Articular chondrocyte of knee joint (primary cell): ENCODE data around the gene PSMB7. TPM values are rescaled to one million over a fixed set of nuclear protein-coding genes. Genes with fewer than 3 reads are reported as not detected.

Source experiments
- total RNA-seq: library from RNA; depleted of rRNA; stranded (reverse); fragments of >200 nt; gene quantifications from 2 replicates; pipeline ENCODE4 v1.2.3, GENCODE V29; 2012

PSMB7 gene
- 180 and 203 TPM in 2 replicates for total RNA-seq

DNA sequence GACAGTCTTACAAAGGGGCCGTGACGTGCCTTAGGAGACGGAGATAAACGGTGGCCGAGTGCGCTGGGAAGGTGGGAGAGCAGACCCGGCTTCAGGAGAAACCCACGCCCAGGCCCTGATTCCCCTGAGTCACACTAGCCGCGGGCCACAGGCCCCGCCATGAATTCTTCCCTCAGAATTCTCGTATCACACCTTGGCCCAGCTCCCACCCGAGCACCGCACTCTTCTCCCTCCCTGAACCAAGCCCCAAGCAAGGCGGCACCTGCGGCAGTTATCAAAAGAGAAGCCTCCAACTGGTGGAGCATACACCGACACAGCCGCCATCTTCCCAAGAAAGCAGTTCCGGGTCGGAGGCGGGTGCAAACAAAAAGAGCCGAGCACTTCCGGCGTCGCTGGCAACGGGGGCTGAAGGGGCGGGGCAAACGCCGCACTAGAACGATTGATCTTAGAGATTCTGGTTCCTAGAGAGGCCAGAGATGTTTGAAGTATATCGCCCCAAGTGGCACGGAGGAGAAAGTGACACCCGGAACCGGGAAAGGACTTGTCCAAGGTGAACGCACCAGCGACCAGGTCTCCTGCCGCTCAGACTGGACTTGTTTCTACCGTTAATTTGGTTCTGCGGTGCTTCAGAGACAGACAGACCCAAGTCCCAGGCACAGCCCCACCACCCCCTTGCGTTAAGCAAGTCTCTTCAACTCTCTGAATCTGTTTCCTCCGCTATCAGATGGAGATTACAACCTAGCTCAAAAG is at the start of gene PSMB7:
Gene PSMB7, minus strand, starts transcription at position 341 of the 750 bp plus-strand sequence. Its CDS starts 17 bp downstream, at position 324.

DNA sequence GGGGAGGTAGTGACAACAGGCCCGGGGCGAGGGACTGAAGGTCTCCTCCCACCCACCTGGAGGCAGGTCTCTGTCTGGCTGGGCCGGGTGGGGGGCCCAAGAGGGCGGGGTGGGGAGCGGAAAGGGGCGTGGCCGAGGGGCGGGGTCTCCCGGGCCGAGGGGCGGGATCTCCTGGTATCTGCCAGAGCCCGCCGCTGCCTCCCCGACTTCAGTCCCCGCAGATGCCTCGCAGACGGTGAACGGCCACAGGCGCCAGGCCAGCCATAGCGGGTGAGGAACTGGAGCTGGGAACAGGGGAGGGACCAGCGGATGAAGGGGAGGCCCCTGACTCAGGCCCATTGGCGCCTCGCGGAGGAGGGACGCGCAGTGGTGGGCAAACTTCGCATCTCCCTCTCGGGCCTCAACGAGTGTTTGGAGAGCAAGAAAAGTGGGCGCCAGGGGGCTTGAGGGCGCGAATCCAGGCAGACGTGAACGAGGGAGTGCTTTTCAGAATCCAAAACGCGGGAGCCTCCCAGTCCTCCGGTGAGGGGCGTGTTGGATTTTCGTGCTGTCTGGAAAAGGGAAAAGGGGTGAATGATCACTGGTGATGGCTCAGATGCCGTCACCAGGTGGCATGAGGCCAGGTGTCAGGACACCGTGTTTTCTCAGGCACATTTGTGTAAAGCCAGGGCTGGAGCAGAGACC is 35.1 kb upstream of the PSMB7 start, which contains the start of gene ADGRD2:
Gene ADGRD2, plus strand, starts transcription at position 211 of the 684 bp plus-strand sequence. CDS start 1,216 bp downstream, outside the sequence.

Other genes with a start within 250 kb of the PSMB7 start
- 50.0 and 52.7 TPM in 2 replicates for gene NEK6, start 157.5 kb downstream of the PSMB7 start, total RNA-seq
- not detected in 2 replicates for gene ADGRD2, start 35.0 kb upstream of the PSMB7 start, total RNA-seq
- not detected in 2 replicates for gene NR5A1, start 92.0 kb upstream of the PSMB7 start, total RNA-seq